HepG2 (cell line): ENCODE results near the gene SND1. TPM values are rescaled to one million over a fixed set of nuclear protein-coding genes. Genes with fewer than 3 reads are reported as not detected.

ENCODE experiments used
- ATAC-seq: fragments of 200-7000 bp; cut with Tn5 transposase; 3 replicates; pipeline ENCODE4 v1.9.1; 2020; ENCODE audit warnings: mild to moderate bottlenecking, moderate library complexity
- BruUV-seq: library from RNA; stranded (reverse); fragments of 400-500 nt; replicated peaks from 2 replicates; lab custom pipeline; 2021; lab: Mats Ljungman, UMichigan
- CTCF ChIA-PET: fragments of 300-600 bp; formaldehyde crosslinking; extraction: SDS; loops from one replicate; lab custom pipeline; 2021; ENCODE audit warnings: low total read pairs, inconsistent platforms, low intra/inter-chr PET ratio; lab: Yijun Ruan, JAX
- POLR2A ChIA-PET: fragments of 350-600 bp; sonication (Branson Sonifier 250); formaldehyde crosslinking; loops from one replicate; lab custom pipeline; 2020; ENCODE audit warnings: antibody characterized with exemption, inconsistent platforms; lab: Yijun Ruan, JAX
- DNase-seq: peaks from one replicate; pipeline ENCODE4 v3.0.0-alpha.2; 2015; ENCODE audit warnings: low spot score
- FAIRE-seq: peaks from 3 replicates; lab custom pipeline; 2011; peaks lifted over from hg19 to GRCh38; lab: Jason Lieb, UNC
- H2AFZ ChIP-seq: one replicate; pipeline ENCODE4 v1.6.1; 2011; ENCODE audit warnings: low read length, inconsistent platforms
- H3K27ac ChIP-seq: fragments of 300-600 bp; 3 replicates; pipeline ENCODE4 v1.8.0; 2011; ENCODE audit warnings: mixed run types, mild to moderate bottlenecking, mixed read lengths, low read length, inconsistent platforms; ENCODE audit not compliant: insufficient read depth; ENCODE audit errors: extremely low read length
- H3K27me3 ChIP-seq, 2 experiments: fragments of 200-600 bp in 1 of 2; 2 replicates in 1 of 2; 3 replicates in 1 of 2; pipeline versions ENCODE4 v1.6.0 to v1.8.0; 2011; ENCODE audit warnings: low read length in 2 of 2, mild to moderate bottlenecking in 2 of 2, moderate library complexity in 2 of 2, inconsistent platforms in 1 of 2; ENCODE audit not compliant: insufficient read depth in 2 of 2, control insufficient read depth in 1 of 2
- H3K36me3 ChIP-seq, 2 experiments: fragments of 200-600 bp in 1 of 2; replicated peaks in 1 of 2; 2 replicates in 1 of 2; 3 replicates in 1 of 2; pipeline versions ENCODE4 v1.5.1 to v1.8.0; 2011; ENCODE audit warnings: low read length in 2 of 2, inconsistent platforms in 1 of 2; ENCODE audit not compliant: insufficient read depth in 2 of 2, control insufficient read depth in 1 of 2
- H3K4me1 ChIP-seq: 2 replicates; pipeline ENCODE4 v1.5.1; 2012; ENCODE audit warnings: low read length, inconsistent platforms; ENCODE audit not compliant: insufficient read depth
- H3K4me2 ChIP-seq: 2 replicates; pipeline ENCODE4 v1.6.0; 2011; ENCODE audit warnings: low read depth, low read length, inconsistent platforms
- H3K4me3 ChIP-seq, 3 experiments: fragments of 200-600 bp in 1 of 3; sonication (generic), shearing (Covaris generic) in 1 of 3; replicated peaks in 1 of 3; 2 replicates each; pipeline ENCODE4 v1.5.1; 2011 to 2016; ENCODE audit warnings: low read length in 3 of 3, inconsistent platforms in 2 of 3, low read depth in 2 of 3, mild to moderate bottlenecking in 2 of 3, control low read depth in 1 of 3, mixed read lengths in 1 of 3; ENCODE audit not compliant: insufficient read depth in 1 of 3
- H3K79me2 ChIP-seq: one replicate; pipeline ENCODE4 v1.6.1; 2011; ENCODE audit warnings: low read length, inconsistent platforms; ENCODE audit not compliant: insufficient read depth
- H3K9ac ChIP-seq: 2 replicates; pipeline ENCODE4 v1.6.0; 2011; ENCODE audit warnings: mild to moderate bottlenecking, low read depth, low read length, inconsistent platforms; ENCODE audit not compliant: insufficient read depth
- H3K9me3 ChIP-seq: 2 replicates; pipeline ENCODE4 v1.5.1; 2012; ENCODE audit warnings: mild to moderate bottlenecking, low read length
- H4K20me1 ChIP-seq: 2 replicates; pipeline ENCODE4 v1.6.0; 2011; ENCODE audit warnings: inconsistent platforms, mild to moderate bottlenecking, low read length, moderate library complexity; ENCODE audit not compliant: insufficient read depth
- ATF7-NPFF ChIP-seq: sonication (generic); formaldehyde crosslinking; IDR thresholded peaks from 2 replicates; pipeline ENCODE4 v1.8.1; 2023; ENCODE audit warnings: mild to moderate bottlenecking, low read depth, missing genetic modification reagents, moderate library complexity
- EEA1 ChIP-seq: sonication (generic); formaldehyde crosslinking; IDR thresholded peaks from 2 replicates; pipeline ENCODE4 v1.5.1; 2020; ENCODE audit warnings: mild to moderate bottlenecking, missing genetic modification reagents, borderline replicate concordance
- MTF2 ChIP-seq: sonication (generic); formaldehyde crosslinking; IDR thresholded peaks from 2 replicates; pipeline ENCODE4 v1.5.0; 2020; ENCODE audit warnings: missing genetic modification reagents, borderline replicate concordance
- PAX8 ChIP-seq: sonication (generic); formaldehyde crosslinking; IDR thresholded peaks from 2 replicates; pipeline ENCODE4 v1.8.0; 2022; ENCODE audit warnings: mild to moderate bottlenecking, missing genetic modification reagents, borderline replicate concordance
- PREB ChIP-seq: sonication (generic); formaldehyde crosslinking; IDR thresholded peaks from 2 replicates; pipeline ENCODE4 v1.4.0; 2020; ENCODE audit warnings: missing genetic modification reagents
- PRPF4 ChIP-seq: fragments of 200-400 bp; formaldehyde crosslinking; IDR thresholded peaks from 2 replicates; pipeline ENCODE4 v1.6.1; 2016; ENCODE audit warnings: low read length, low read depth; ENCODE audit not compliant: poor library complexity, severe bottlenecking
- SIN3B ChIP-seq: fragments of 150-350 bp; IDR thresholded peaks from 2 replicates; pipeline ENCODE4 v1.6.1; 2014; ENCODE audit warnings: low read length
- SNAI1 ChIP-seq: sonication (generic); formaldehyde crosslinking; IDR thresholded peaks from 2 replicates; pipeline ENCODE4 v1.5.0; 2020; ENCODE audit warnings: mild to moderate bottlenecking, missing genetic modification reagents, borderline replicate concordance
- SP5 ChIP-seq: IDR thresholded peaks from 2 replicates; pipeline ENCODE4 v1.6.1; 2016; ENCODE audit warnings: low read depth, borderline replicate concordance
- SPEN ChIP-seq: sonication (generic); formaldehyde crosslinking; IDR thresholded peaks from 2 replicates; pipeline ENCODE4 v1.5.1; 2020; ENCODE audit warnings: low read depth, mild to moderate bottlenecking, missing genetic modification reagents
- THYN1 ChIP-seq: sonication (generic); formaldehyde crosslinking; IDR thresholded peaks from 2 replicates; pipeline ENCODE4 v1.8.1; 2023; ENCODE audit warnings: low read depth, mild to moderate bottlenecking, moderate library complexity, missing genetic modification reagents, borderline replicate concordance
- ZFP90 ChIP-seq: sonication (generic); formaldehyde crosslinking; IDR thresholded peaks from 2 replicates; pipeline ENCODE4 v1.8.0; 2022; ENCODE audit warnings: missing genetic modification reagents, mild to moderate bottlenecking, inconsistent platforms, borderline replicate concordance
- ZMYM4 ChIP-seq: sonication (generic); formaldehyde crosslinking; IDR thresholded peaks from 2 replicates; pipeline ENCODE4 v1.8.1; 2023; ENCODE audit warnings: mild to moderate bottlenecking, missing genetic modification reagents
- ZNF136 ChIP-seq: sonication (generic); formaldehyde crosslinking; IDR thresholded peaks from 2 replicates; pipeline ENCODE4 v1.8.1; 2022; ENCODE audit warnings: low read depth, mild to moderate bottlenecking, moderate library complexity, missing genetic modification reagents
- ZNF414 ChIP-seq: sonication (generic); formaldehyde crosslinking; IDR thresholded peaks from 2 replicates; pipeline ENCODE4 v1.5.0; 2020; ENCODE audit warnings: missing genetic modification reagents
- ZNF710 ChIP-seq: sonication (generic); formaldehyde crosslinking; IDR thresholded peaks from 2 replicates; pipeline ENCODE4 v1.5.0; 2020; ENCODE audit warnings: mild to moderate bottlenecking, missing genetic modification reagents, borderline replicate concordance
- ZNF772 ChIP-seq: sonication (generic); formaldehyde crosslinking; IDR thresholded peaks from 2 replicates; pipeline ENCODE4 v1.5.0; 2020; ENCODE audit warnings: mild to moderate bottlenecking, missing genetic modification reagents
- ZNF839 ChIP-seq: sonication (generic); formaldehyde crosslinking; IDR thresholded peaks from 2 replicates; pipeline ENCODE4 v1.4.0; 2020; ENCODE audit warnings: missing genetic modification reagents, mild to moderate bottlenecking, borderline replicate concordance
- WGBS: methylation state at CpG from one replicate; pipeline ENCODE4 v1.1.6; 2017; ENCODE audit warnings: low lambda C conversion rate; 5-methylcytosine and 5-hydroxymethylcytosine counted together
- in situ Hi-C: cut with HindIII; loops from 2 replicates; pipeline ENCODE4 v1.10.0; 2017; ENCODE audit warnings: low pct_unique_long_range_greater_than_20kb; ENCODE audit not compliant: extremely low pct_ligation_motif_present
- intact Hi-C: fragments of 100-400 bp; cut with micrococcal nuclease; formaldehyde crosslinking; loops from one replicate; pipeline ENCODE4 v1.10.0; 2022; ENCODE audit not compliant: unreplicated experiment
- polyA plus RNA-seq, 8 experiments: library from polyadenylated mRNA; depleted of rRNA in 3 of 8; stranded (reverse) in 7 of 8; unstranded in 1 of 8; fragments of >200 nt; fragmentation: Illumina TruSeq in 4 of 8; extraction: Trizol in 4 of 8; gene quantifications; 2 replicates each; pipeline versions ENCODE4 v1.2.1 to v1.2.3, GENCODE V29; 2011 to 2016; ENCODE audit warnings: low read depth in 4 of 8, missing spikeins in 1 of 8, mixed read lengths in 1 of 8; ENCODE audit not compliant: insufficient read depth in 1 of 8
- total RNA-seq, 5 experiments: library from RNA; depleted of rRNA; stranded (reverse); fragments of >200 nt; fragmentation: Illumina TruSeq; extraction: Trizol; gene quantifications; 2 replicates each; pipeline ENCODE4 v1.2.3, GENCODE V29; 2016; ENCODE audit warnings: low read depth in 1 of 5
- TF ChIP-seq, protein P1 (sequence below): sonication (generic); formaldehyde crosslinking; IDR thresholded peaks from 2 replicates; pipeline ENCODE4 v1.5.0; 2020; ENCODE audit warnings: missing genetic modification reagents

Gene SND1
- total and polyA plus RNA-seq, 2 of the 13 experiments (the other 11 are each of a cell fraction or from before 2014, with no cell fraction given) = 110 to 182 TPM

GRCh38 chr7:127885222-127885772 lies 233.3 kb downstream of the SND1 start:
- in situ Hi-C loops (no loop called here), intact Hi-C loops (no loop called here)
- H2AFZ ChIP-seq = no peak overlapping the region
- no peaks in the 10 kb centered on the region for H3K9me3 ChIP-seq
- H3K4me1 ChIP-seq = peaks cover 2% of the 10 kb centered on the region; the same call in 1 of the 2 replicates
- no peak overlapping the region for H3K4me3 ChIP-seq
- H3K27ac ChIP-seq = no peak overlapping the region
- H3K27me3 ChIP-seq = no peaks in the 10 kb centered on the region
- 100% methylated on average over 3 of the region's 3 CpGs for WGBS
- DNase-seq (no peak), FAIRE-seq (no peak), ATAC-seq (no peak)
- H3K79me2 ChIP-seq = no peaks in the 10 kb centered on the region
- no peak overlapping the region for H3K4me2 ChIP-seq
- ChIA-PET CTCF (no interaction called here), POLR2A (no interaction called here)
- BruUV-seq = no TSS peak
- no peak overlapping the region for H3K9ac ChIP-seq
- H3K36me3 ChIP-seq = peaks cover 15 to 55% of the 10 kb centered on the region in 2 experiments
- H4K20me1 ChIP-seq = 0 out of 2 replicates have a peak, but pooled peaks cover 1% of the 10 kb centered on the region
- TF ChIP-seq SNAI1 (CRISPR knock-in tag) (no peak), ZMYM4 (CRISPR knock-in tag) (no peak), SPEN (no peak), ZNF839 (CRISPR knock-in tag) (no peak), EEA1 (no peak), PRPF4 (no peak), ZFP90 (no peak), ATF7-NPFF (no peak), ZNF414 (CRISPR knock-in tag) (no peak), ZNF136 (no peak), THYN1 (CRISPR knock-in tag) (no peak), SIN3B (no peak), ZNF772 (CRISPR knock-in tag) (no peak), SP5 (CRISPR knock-in tag) (no peak), MTF2 (CRISPR knock-in tag) (no peak), ZNF710 (CRISPR knock-in tag) (no peak), PAX8 (no peak), PREB (CRISPR knock-in tag) (no peak)
- TF ChIP-seq, protein P1, sequence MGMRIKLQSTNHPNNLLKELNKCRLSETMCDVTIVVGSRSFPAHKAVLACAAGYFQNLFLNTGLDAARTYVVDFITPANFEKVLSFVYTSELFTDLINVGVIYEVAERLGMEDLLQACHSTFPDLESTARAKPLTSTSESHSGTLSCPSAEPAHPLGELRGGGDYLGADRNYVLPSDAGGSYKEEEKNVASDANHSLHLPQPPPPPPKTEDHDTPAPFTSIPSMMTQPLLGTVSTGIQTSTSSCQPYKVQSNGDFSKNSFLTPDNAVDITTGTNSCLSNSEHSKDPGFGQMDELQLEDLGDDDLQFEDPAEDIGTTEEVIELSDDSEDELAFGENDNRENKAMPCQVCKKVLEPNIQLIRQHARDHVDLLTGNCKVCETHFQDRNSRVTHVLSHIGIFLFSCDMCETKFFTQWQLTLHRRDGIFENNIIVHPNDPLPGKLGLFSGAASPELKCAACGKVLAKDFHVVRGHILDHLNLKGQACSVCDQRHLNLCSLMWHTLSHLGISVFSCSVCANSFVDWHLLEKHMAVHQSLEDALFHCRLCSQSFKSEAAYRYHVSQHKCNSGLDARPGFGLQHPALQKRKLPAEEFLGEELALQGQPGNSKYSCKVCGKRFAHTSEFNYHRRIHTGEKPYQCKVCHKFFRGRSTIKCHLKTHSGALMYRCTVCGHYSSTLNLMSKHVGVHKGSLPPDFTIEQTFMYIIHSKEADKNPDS (CRISPR knock-in tag) = no peak
